ENCODE results near the gene SLC39A11.
"Not testable (repeated sequence)": the region's sequence is repeated elsewhere in the genome, so short reads cannot be mapped to it uniquely, and the experiment has no call there.

- TF ChIP-seq CTCF, POLR2AphosphoS5, POLR2A, EP300 (IDR thresholded peaks at IDR 0.05): not testable (repeated sequence)
Observed at GRCh38 chr17:72761893-72762575, 330.5 kb downstream of the SLC39A11 start.
